Body of pancreas (tissue), 4 donors: Measurements from ENCODE around the gene TMTC2. TPM values are rescaled to one million over a fixed set of nuclear protein-coding genes. Genes with fewer than 3 reads are reported as not detected.
"Not testable (repeated sequence)": the region's sequence is repeated elsewhere in the genome, so short reads cannot be mapped to it uniquely, and the experiment has no call there.

Experiments used
- ATAC-seq: fragments of 150-250 bp; one replicate; pipeline ENCODE4 v1.9.1; 2016
- DNase-seq, 4 donors: peaks; one replicate each; pipeline ENCODE4 v3.0.0-alpha.2; 2019
- H3K27ac ChIP-seq, 4 donors: fragments of 200-600 bp; sonication (generic); 1 replicate in 3 of 4; 2 replicates in 1 of 4; pipeline versions ENCODE4 v1.5.1 to v1.6.1; 2016 to 2019; ENCODE audit warnings: mild to moderate bottlenecking in 1 of 4, mixed read lengths in 1 of 4, moderate library complexity in 1 of 4
- H3K27me3 ChIP-seq, 2 donors: fragments of 200-600 bp; sonication (generic); one replicate each; pipeline ENCODE4 v1.6.0; 2016; ENCODE audit warnings: mild to moderate bottlenecking in 1 of 2
- H3K36me3 ChIP-seq, 2 donors: fragments of 200-600 bp; sonication (generic); replicated peaks in 1 of 2; 2 replicates each; pipeline ENCODE4 v1.5.1; 2016; ENCODE audit warnings: low read depth in 2 of 2; ENCODE audit not compliant: insufficient read depth in 1 of 2
- H3K4me1 ChIP-seq: fragments of 200-600 bp; sonication (generic); one replicate; pipeline ENCODE4 v1.6.0; 2016
- H3K4me3 ChIP-seq, 2 donors: fragments of 200-600 bp; sonication (generic); 1 replicate in 1 of 2; 2 replicates in 1 of 2; pipeline ENCODE4 v1.5.1; 2016 to 2019
- H3K9me3 ChIP-seq, 3 donors: fragments of 200-600 bp; sonication (generic); 1 replicate in 2 of 3; 2 replicates in 1 of 3; pipeline ENCODE4 v1.5.1; 2016
- CTCF ChIP-seq, 7 experiments: fragments of 450-650 bp in 4 of 7; fragments of 200-600 bp in 3 of 7; sonication (generic) in 3 of 7; IDR thresholded peaks; one replicate each; pipeline ENCODE4 v1.5.1; 2016 to 2019; ENCODE audit warnings: antibody characterized with exemption in 7 of 7
- POLR2A ChIP-seq, 3 donors: fragments of 450-650 bp; IDR thresholded peaks; one replicate each; pipeline ENCODE4 v1.6.1; 2016; ENCODE audit warnings: antibody characterized with exemption in 3 of 3, mild to moderate bottlenecking in 2 of 3
- WGBS, 2 donors: methylation state at CpG; one replicate each; pipeline ENCODE4 v1.1.5; 2017; 5-methylcytosine and 5-hydroxymethylcytosine counted together
- intact Hi-C: fragments of 100-400 bp; cut with DNase I; formaldehyde crosslinking; loops from one replicate; pipeline ENCODE4 v1.15.1; 2023
- total RNA-seq, 2 donors: library from RNA; depleted of rRNA; stranded (reverse); fragments of >200 nt; gene quantifications; one replicate each; pipeline ENCODE4 v1.1.0, GENCODE V29; 2016

The TMTC2 gene
- total RNA-seq, 2 donors from 2014 or later: 10.4 to 20.1 TPM

GRCh38 chr12:82757059-82757458 is 70.4 kb downstream of the TMTC2 start:
- ATAC-seq: no peak
- intact Hi-C loops: no loop called here
- Histone ChIP-seq H3K9me3 (no peaks in the 10 kb centered on the region), H3K4me3 (no peak overlapping the region), H3K27ac (no peak overlapping the region), H3K36me3 (no peaks in the 10 kb centered on the region), H3K27me3 (no peaks in the 10 kb centered on the region), H3K4me1 (peaks cover 11% of the 10 kb centered on the region)
- 18 to 41% methylated on average over 1 of the region's 1 CpG for WGBS, 2 donors
- no peak for TF ChIP-seq CTCF (IDR thresholded peaks at IDR 0.05)
- no peak for TF ChIP-seq POLR2A (IDR thresholded peaks at IDR 0.05)
- no peak for DNase-seq

GRCh38 chr12:82757656-82758055 is 71.0 kb downstream of the TMTC2 start:
- WGBS, 2 donors: 70 to 84% methylated on average over 1 of the region's 1 CpG
- peaks cover 11% of the 10 kb centered on the region for H3K4me1 ChIP-seq

GRCh38 chr12:82758749-82759330 is 72.1 kb downstream of the TMTC2 start:
- no peak overlapping the region for H3K27ac ChIP-seq
- H3K4me3 ChIP-seq: no peak overlapping the region
- ATAC-seq (no peak), DNase-seq (no peak)
- intact Hi-C loops: no loop called here
- H3K9me3 ChIP-seq: no peaks in the 10 kb centered on the region
- H3K27me3 ChIP-seq: no peaks in the 10 kb centered on the region
- TF ChIP-seq CTCF (IDR thresholded peaks at IDR 0.05) (no peak), POLR2A (IDR thresholded peaks at IDR 0.05) (no peak)
- no peaks in the 10 kb centered on the region for H3K36me3 ChIP-seq
- 83 to 87% methylated on average over 3 of the region's 3 CpGs for WGBS, 2 donors
- peaks cover 11% of the 10 kb centered on the region for H3K4me1 ChIP-seq

More at GRCh38 chr12:82757656-82758055, 71.0 kb downstream of the TMTC2 start:
- Histone ChIP-seq H3K27me3 (no peaks in the 10 kb centered on the region), H3K4me3 (no peak overlapping the region), H3K36me3 (no peaks in the 10 kb centered on the region), H3K27ac (no peak overlapping the region), H3K9me3 (no peaks in the 10 kb centered on the region)
- TF ChIP-seq CTCF (IDR thresholded peaks at IDR 0.05) (no peak), POLR2A (IDR thresholded peaks at IDR 0.05) (no peak)
- no peak for DNase-seq
- intact Hi-C loops: no loop called here
- no peak for ATAC-seq

- no peak overlapping the region for H3K4me3 ChIP-seq
Measured at GRCh38 chr12:82760423-82760822, 73.7 kb downstream of the TMTC2 start.

GRCh38 chr12:82765206-82765605 is 78.5 kb downstream of the TMTC2 start:
- ATAC-seq, H3K36me3 ChIP-seq, H3K27ac ChIP-seq, H3K9me3 ChIP-seq, intact Hi-C loops, DNase-seq, H3K4me3 ChIP-seq, H3K4me1 ChIP-seq, H3K27me3 ChIP-seq: not testable (repeated sequence)
- 94 to 100% methylated on average over 4 to 7 of the region's 7 CpGs for WGBS, 2 donors

More at GRCh38 chr12:82760423-82760822, 73.7 kb downstream of the TMTC2 start:
- Histone ChIP-seq H3K36me3 (no peaks in the 10 kb centered on the region), H3K4me1 (peaks cover 11% of the 10 kb centered on the region), H3K27ac (no peak overlapping the region), H3K9me3 (no peaks in the 10 kb centered on the region), H3K27me3 (no peaks in the 10 kb centered on the region)
- no peak for ATAC-seq
- intact Hi-C loops: no loop called here
- 90 to 93% methylated on average over 3 of the region's 3 CpGs for WGBS, 2 donors
- TF ChIP-seq CTCF (IDR thresholded peaks at IDR 0.05) (no peak), POLR2A (IDR thresholded peaks at IDR 0.05) (no peak)
- no peak for DNase-seq
